HEK293T (cell line): Measurements from ENCODE around the gene KCNN3.

Source experiments
- CTCF ChIA-PET: fragments of 350-600 bp; formaldehyde crosslinking; extraction: SDS; loops from one replicate; lab custom pipeline; 2021; ENCODE audit warnings: antibody characterized with exemption, inconsistent platforms; lab: Yijun Ruan, JAX
- POLR2A ChIA-PET: fragments of 350-600 bp; formaldehyde crosslinking; extraction: SDS; loops from one replicate; lab custom pipeline; 2020; ENCODE audit warnings: antibody characterized with exemption, inconsistent platforms; lab: Yijun Ruan, JAX
- DNase-seq: peaks from one replicate; pipeline ENCODE4 v3.0.0; 2012; ENCODE audit warnings: mixed read lengths; ENCODE audit errors: extremely low spot score
- ARNT ChIP-seq: fragments of 450-650 bp; IDR thresholded peaks from 2 replicates; pipeline ENCODE4 v1.6.1; 2017; ENCODE audit warnings: mild to moderate bottlenecking
- BHLHE40 ChIP-seq: fragments of 450-650 bp; IDR thresholded peaks from 2 replicates; pipeline ENCODE4 v1.6.1; 2016; ENCODE audit warnings: mild to moderate bottlenecking, moderate library complexity, borderline replicate concordance
- CTBP1 ChIP-seq: fragments of 450-650 bp; IDR thresholded peaks from 2 replicates; pipeline ENCODE4 v1.6.1; 2016; ENCODE audit warnings: borderline replicate concordance
- ELF4 ChIP-seq: fragments of 450-650 bp; IDR thresholded peaks from 2 replicates; pipeline ENCODE4 v1.6.1; 2017; ENCODE audit warnings: antibody characterized with exemption
- FOXA1 ChIP-seq: fragments of 450-650 bp; IDR thresholded peaks from 2 replicates; pipeline ENCODE4 v1.6.1; 2016; ENCODE audit warnings: mild to moderate bottlenecking
- FOXK2 ChIP-seq: fragments of 450-650 bp; IDR thresholded peaks from 2 replicates; pipeline ENCODE4 v1.6.1; 2016; ENCODE audit warnings: mild to moderate bottlenecking
- FOXM1 ChIP-seq: fragments of 450-650 bp; IDR thresholded peaks from 2 replicates; pipeline ENCODE4 v1.6.1; 2017; ENCODE audit warnings: mild to moderate bottlenecking, borderline replicate concordance
- HDGF ChIP-seq: fragments of 450-650 bp; IDR thresholded peaks from 2 replicates; pipeline ENCODE4 v1.6.1; 2017; ENCODE audit warnings: antibody characterized with exemption, borderline replicate concordance
- L3MBTL2 ChIP-seq: fragments of 450-650 bp; conservative IDR thresholded peaks from 2 replicates; pipeline ENCODE4 v1.6.1; 2016; ENCODE audit warnings: mild to moderate bottlenecking
- LEF1 ChIP-seq: fragments of 450-650 bp; IDR thresholded peaks from 2 replicates; pipeline ENCODE4 v1.6.1; 2017; ENCODE audit warnings: mild to moderate bottlenecking, borderline replicate concordance
- NFRKB ChIP-seq: fragments of 450-650 bp; IDR thresholded peaks from 2 replicates; pipeline ENCODE4 v1.6.1; 2016; ENCODE audit warnings: mild to moderate bottlenecking, moderate library complexity
- SP1 ChIP-seq: fragments of 450-650 bp; IDR thresholded peaks from 2 replicates; pipeline ENCODE4 v1.6.1; 2017
- SUZ12 ChIP-seq: fragments of 450-650 bp; IDR thresholded peaks from 2 replicates; pipeline ENCODE4 v1.6.1; 2016; ENCODE audit warnings: mild to moderate bottlenecking
- TARDBP ChIP-seq: fragments of 450-650 bp; IDR thresholded peaks from 2 replicates; pipeline ENCODE4 v1.6.1; 2016
- ZNF384 ChIP-seq: fragments of 450-650 bp; IDR thresholded peaks from 2 replicates; pipeline ENCODE4 v1.6.1; 2016
- TF ChIP-seq, protein P1 (sequence below): fragments of 450-650 bp; IDR thresholded peaks from 2 replicates; pipeline ENCODE4 v1.6.1; 2016

Gene KCNN3

DNA sequence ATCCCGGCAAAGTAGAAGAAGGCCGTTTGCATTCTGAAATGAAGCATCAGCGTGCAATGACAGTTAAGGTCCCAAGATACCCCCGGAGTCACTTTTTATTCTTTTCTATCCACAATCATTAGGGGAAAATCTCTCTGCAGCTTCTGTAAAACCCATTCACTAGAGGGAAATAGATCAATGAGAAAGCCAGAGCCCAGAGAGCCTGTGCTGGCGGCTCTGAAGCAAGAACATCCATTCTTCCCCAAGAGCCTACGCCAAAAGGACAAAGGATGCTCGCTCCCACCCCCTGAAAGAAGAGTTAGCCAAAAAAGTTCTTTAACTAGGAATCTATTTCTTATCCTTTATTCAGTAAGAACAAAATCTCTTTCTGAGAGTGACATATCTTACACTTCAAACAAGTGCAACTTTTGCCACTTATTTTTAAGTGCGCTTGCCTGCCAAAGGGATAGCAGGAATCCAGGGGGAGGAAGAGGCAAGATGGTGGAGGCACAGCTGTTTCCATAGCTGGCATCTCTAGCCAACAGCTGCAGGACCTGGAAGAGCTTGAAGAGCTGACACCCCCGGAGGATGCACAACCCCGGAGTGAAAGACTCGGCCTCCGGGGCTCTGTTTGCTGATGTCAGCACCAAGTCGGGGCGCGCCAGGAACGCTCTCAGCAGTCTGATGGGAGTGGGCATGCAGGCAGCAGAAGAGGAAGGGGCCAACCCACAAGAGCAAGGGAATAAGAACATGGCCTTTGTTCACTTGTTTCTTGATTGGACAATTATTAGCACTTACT, 68.7 kb downstream of the KCNN3 start:
- TF ChIP-seq LEF1 (no peak), NFRKB (no peak), SUZ12 (no peak), FOXM1 (no peak)
- ChIA-PET CTCF (interaction anchor here (0.9 to 1.7 kb wide), 3 partner anchors 12 to 77 kb away, joined by 3 to 4 read pairs (median 3); no protein-coding TSS in a partner anchor), POLR2A (interaction anchor here (0.8 kb wide), 1 partner anchor 69 kb away, joined by 3 read pairs; the partner anchor contains the start of gene KCNN3)
- no peak for DNase-seq

DNA sequence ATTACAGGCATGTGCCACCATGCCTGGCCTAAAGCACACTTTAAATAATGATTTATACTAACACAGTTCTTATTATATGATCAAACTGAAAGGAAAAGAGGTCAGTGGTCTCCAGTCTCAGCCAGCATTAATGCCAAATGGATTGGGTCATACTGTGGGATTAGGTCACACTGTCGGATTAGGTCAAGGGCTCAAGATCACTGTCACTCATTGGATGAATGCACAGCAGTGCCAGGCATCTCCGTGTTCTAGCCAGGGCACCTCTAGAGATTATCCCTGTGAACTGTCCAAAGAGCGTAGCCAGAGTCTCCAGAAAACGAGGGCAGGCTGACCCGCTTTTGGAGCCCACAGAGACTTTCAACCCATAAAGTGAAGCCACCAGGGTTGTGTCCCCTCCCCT, 70.9 kb downstream of the KCNN3 start:
- no peak for TF ChIP-seq TARDBP
- no peak for TF ChIP-seq ZNF384
- no peak for TF ChIP-seq FOXK2
- no peak for TF ChIP-seq FOXM1
- TF ChIP-seq ARNT, result no peak
- no peak for TF ChIP-seq BHLHE40
- no peak for TF ChIP-seq NFRKB
- TF ChIP-seq LEF1, result no peak
- TF ChIP-seq FOXA1, result no peak
- no peak for TF ChIP-seq ELF4
- no peak for TF ChIP-seq HDGF
- TF ChIP-seq, protein P1, sequence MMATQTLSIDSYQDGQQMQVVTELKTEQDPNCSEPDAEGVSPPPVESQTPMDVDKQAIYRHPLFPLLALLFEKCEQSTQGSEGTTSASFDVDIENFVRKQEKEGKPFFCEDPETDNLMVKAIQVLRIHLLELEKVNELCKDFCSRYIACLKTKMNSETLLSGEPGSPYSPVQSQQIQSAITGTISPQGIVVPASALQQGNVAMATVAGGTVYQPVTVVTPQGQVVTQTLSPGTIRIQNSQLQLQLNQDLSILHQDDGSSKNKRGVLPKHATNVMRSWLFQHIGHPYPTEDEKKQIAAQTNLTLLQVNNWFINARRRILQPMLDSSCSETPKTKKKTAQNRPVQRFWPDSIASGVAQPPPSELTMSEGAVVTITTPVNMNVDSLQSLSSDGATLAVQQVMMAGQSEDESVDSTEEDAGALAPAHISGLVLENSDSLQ, result no peak
- TF ChIP-seq SUZ12, result no peak
- no peak for TF ChIP-seq CTBP1
- TF ChIP-seq SP1, result no peak
- no peak for TF ChIP-seq L3MBTL2
- CTCF ChIA-PET, result no interaction called here
- POLR2A ChIA-PET, result no interaction called here
- DNase-seq, result no peak

DNA sequence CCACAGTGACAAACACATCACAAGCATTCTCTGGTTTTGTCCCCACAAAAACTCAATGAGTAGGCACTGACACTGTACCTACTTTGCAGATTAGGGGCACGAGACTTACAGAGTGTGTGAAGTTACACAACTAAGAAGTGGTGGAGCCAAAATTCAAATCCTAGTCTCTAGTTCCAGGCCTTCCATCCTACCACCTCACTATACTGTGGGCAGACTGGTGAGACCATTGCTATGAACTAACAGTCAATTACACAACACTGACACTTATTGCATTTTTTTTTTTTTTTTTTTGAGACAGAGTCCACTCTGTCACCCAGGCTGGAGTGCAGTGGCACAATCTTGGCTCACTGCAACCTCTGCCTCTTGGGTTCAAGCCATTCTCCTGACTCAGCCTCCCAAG, 71.4 kb downstream of the KCNN3 start:
- POLR2A ChIA-PET, result no interaction called here
- TF ChIP-seq FOXA1, result no peak
- no peak for TF ChIP-seq ZNF384
- TF ChIP-seq, protein P1, result no peak
- no peak for TF ChIP-seq SUZ12
- TF ChIP-seq NFRKB, result no peak
- no peak for TF ChIP-seq HDGF
- TF ChIP-seq ELF4, result no peak
- TF ChIP-seq CTBP1, result no peak
- TF ChIP-seq LEF1, result no peak
- TF ChIP-seq ARNT, result no peak
- no peak for TF ChIP-seq TARDBP
- no peak for TF ChIP-seq FOXK2
- no peak for TF ChIP-seq FOXM1
- no peak for TF ChIP-seq L3MBTL2
- no peak for TF ChIP-seq SP1
- no peak for TF ChIP-seq BHLHE40
- CTCF ChIA-PET, result no interaction called here
- no peak for DNase-seq

DNA sequence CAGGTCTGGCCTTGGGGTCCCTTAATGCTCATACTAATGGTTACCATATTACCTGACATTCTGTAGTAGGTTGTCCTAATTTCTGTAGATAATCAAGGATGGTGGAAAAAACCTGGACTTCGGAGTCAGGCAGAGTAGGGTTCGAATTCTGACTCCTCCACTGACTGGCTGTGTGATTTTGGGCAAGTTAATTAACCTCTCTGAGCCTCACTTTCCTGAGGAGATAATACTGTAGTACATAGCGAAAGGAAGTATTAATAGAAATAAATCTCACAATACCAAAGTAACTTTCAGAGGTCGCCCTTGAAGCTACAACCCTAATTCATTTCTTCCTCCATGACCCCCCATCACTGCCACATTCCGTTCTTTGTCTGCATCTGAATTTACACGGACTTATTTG, 72.9 kb downstream of the KCNN3 start:
- DNase-seq, result no peak
- TF ChIP-seq L3MBTL2 (no peak), ZNF384 (no peak), FOXM1 (no peak), SP1 (no peak)
- POLR2A ChIA-PET, result no interaction called here
- CTCF ChIA-PET, result interaction anchor here (1.6 kb wide), 1 partner anchor 16 kb away, joined by 3 read pairs; no protein-coding TSS in a partner anchor

DNA sequence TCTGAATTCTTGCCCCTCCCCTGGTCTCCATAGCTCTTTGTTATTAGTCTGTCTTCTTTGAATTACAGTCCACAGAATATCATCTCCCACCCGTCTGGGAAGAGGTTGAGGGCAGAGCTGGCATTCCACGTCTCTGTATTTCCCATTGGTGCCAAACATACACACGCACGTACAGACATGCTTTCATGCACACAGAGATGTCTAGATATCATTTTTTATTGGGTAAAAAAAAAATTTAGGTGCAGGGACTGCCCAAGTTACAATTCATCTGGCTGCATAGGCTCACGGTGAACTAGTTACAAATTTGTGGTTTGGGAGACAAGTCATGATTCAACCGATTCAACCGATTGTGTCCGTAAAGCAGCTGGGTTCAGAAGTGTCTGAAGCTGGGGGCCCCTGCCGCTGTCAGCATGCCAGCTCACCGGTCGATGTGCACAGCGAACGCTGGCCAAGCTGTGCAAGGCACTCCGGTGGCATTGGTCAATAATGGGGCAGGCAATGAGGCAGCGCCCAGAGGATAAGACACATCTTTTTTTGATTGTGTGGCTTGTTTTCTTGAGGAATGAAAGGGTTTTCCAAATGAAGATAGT, 73.7 kb downstream of the KCNN3 start:
- ChIA-PET POLR2A (interaction anchor here (0.9 kb wide), 1 partner anchor 10 kb away, joined by 3 read pairs; no protein-coding TSS in a partner anchor), CTCF (no interaction called here)
- DNase-seq, result no peak
- TF ChIP-seq FOXK2 (no peak), L3MBTL2 (no peak), NFRKB (no peak), CTBP1 (no peak), TARDBP (no peak), ARNT (no peak), LEF1 (no peak), BHLHE40 (no peak), FOXM1 (no peak), HDGF (no peak), ZNF384 (no peak)
- TF ChIP-seq, protein P1, result no peak

DNA sequence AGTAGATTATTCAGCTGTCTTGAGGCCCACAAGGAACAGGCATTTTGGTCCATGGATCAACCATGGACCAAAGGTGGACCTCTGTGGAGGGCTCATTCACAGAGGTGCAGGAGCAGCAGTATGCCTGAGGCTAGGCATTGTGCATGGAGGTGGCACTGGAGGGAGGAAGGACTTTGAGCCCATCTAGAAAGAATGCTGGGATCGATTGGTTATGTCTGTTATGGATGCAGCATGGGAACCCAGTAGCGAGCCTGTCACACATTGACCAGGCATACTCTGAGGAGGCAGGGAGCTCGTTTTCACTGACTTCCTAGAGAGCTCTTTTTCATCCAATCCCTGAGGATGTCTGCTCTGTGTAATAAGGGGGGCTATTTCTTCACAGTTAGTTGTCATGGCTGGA, 75.5 kb downstream of the KCNN3 start:
- no peak for DNase-seq
- ChIA-PET CTCF (no interaction called here), POLR2A (no interaction called here)
- no peak for TF ChIP-seq HDGF
- no peak for TF ChIP-seq SUZ12
- no peak for TF ChIP-seq L3MBTL2
- no peak for TF ChIP-seq BHLHE40
- TF ChIP-seq ZNF384, result no peak
- no peak for TF ChIP-seq FOXK2
- TF ChIP-seq TARDBP, result no peak
- TF ChIP-seq ELF4, result no peak
